ENCODE data around the gene NTRK2.

DNA sequence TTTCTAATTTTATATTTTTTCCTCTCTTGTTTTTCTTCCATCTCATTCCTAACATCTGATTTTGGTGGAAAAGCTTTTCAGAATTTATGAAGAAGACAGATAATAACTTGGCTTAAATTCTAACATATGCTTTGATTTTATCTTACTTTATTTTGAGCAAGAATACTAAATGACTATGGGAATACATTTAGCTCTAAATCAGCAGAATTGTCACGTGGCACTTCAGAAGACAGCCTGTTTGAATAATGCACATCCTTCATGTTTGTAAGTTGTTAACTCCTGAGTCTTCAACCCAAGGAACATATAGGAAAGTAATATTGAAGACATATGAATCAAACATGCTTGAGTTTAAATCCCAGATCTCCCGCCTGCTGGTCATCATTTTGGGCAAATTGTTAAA is 90.3 kb downstream of the NTRK2 start:
- TF ChIP-seq POLR2A (IDR thresholded peaks at IDR 0.05; ENCODE audit: low read depth, low read length) (no peak), MYB (IDR thresholded peaks at IDR 0.05; ENCODE audit: borderline replicate concordance, low read depth, low read length) (no peak), NFXL1 (IDR thresholded peaks at IDR 0.05; ENCODE audit: borderline replicate concordance) (no peak), MXI1 (IDR thresholded peaks at IDR 0.05; ENCODE audit: low read depth, low read length) (no peak), MEF2A (IDR thresholded peaks at IDR 0.05; ENCODE audit: insufficient read depth, low read depth, low read length) (no peak), FOXK2 (IDR thresholded peaks at IDR 0.05) (no peak), TCF3 (IDR thresholded peaks at IDR 0.05; ENCODE audit: borderline replicate concordance, insufficient read depth, low read depth, low read length) (no peak), HDAC6 (IDR thresholded peaks at IDR 0.05; ENCODE audit: unreplicated experiment) (no peak), SUZ12 (IDR thresholded peaks at IDR 0.05; ENCODE audit: unreplicated experiment) (no peak), PAX8 (IDR thresholded peaks at IDR 0.05) (no peak), CREB1 (IDR thresholded peaks at IDR 0.05; ENCODE audit: low read depth) (no peak)
- TF ChIP-seq, protein P1, sequence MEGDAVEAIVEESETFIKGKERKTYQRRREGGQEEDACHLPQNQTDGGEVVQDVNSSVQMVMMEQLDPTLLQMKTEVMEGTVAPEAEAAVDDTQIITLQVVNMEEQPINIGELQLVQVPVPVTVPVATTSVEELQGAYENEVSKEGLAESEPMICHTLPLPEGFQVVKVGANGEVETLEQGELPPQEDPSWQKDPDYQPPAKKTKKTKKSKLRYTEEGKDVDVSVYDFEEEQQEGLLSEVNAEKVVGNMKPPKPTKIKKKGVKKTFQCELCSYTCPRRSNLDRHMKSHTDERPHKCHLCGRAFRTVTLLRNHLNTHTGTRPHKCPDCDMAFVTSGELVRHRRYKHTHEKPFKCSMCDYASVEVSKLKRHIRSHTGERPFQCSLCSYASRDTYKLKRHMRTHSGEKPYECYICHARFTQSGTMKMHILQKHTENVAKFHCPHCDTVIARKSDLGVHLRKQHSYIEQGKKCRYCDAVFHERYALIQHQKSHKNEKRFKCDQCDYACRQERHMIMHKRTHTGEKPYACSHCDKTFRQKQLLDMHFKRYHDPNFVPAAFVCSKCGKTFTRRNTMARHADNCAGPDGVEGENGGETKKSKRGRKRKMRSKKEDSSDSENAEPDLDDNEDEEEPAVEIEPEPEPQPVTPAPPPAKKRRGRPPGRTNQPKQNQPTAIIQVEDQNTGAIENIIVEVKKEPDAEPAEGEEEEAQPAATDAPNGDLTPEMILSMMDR (IDR thresholded peaks at IDR 0.05 in 2 of 3, conservative IDR thresholded peaks at IDR 0.05 in 1 of 3; ENCODE audit: control insufficient read depth in 2 of 3, extremely low read depth in 1 of 3, insufficient read depth in 1 of 3, low read depth in 3 of 3, low read length in 3 of 3) = no peak
- TF ChIP-seq, protein P2, sequence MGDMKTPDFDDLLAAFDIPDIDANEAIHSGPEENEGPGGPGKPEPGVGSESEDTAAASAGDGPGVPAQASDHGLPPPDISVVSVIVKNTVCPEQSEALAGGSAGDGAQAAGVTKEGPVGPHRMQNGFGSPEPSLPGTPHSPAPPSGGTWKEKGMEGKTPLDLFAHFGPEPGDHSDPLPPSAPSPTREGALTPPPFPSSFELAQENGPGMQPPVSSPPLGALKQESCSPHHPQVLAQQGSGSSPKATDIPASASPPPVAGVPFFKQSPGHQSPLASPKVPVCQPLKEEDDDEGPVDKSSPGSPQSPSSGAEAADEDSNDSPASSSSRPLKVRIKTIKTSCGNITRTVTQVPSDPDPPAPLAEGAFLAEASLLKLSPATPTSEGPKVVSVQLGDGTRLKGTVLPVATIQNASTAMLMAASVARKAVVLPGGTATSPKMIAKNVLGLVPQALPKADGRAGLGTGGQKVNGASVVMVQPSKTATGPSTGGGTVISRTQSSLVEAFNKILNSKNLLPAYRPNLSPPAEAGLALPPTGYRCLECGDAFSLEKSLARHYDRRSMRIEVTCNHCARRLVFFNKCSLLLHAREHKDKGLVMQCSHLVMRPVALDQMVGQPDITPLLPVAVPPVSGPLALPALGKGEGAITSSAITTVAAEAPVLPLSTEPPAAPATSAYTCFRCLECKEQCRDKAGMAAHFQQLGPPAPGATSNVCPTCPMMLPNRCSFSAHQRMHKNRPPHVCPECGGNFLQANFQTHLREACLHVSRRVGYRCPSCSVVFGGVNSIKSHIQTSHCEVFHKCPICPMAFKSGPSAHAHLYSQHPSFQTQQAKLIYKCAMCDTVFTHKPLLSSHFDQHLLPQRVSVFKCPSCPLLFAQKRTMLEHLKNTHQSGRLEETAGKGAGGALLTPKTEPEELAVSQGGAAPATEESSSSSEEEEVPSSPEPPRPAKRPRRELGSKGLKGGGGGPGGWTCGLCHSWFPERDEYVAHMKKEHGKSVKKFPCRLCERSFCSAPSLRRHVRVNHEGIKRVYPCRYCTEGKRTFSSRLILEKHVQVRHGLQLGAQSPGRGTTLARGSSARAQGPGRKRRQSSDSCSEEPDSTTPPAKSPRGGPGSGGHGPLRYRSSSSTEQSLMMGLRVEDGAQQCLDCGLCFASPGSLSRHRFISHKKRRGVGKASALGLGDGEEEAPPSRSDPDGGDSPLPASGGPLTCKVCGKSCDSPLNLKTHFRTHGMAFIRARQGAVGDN (IDR thresholded peaks at IDR 0.05) = no peak
- TF ChIP-seq, protein P3, sequence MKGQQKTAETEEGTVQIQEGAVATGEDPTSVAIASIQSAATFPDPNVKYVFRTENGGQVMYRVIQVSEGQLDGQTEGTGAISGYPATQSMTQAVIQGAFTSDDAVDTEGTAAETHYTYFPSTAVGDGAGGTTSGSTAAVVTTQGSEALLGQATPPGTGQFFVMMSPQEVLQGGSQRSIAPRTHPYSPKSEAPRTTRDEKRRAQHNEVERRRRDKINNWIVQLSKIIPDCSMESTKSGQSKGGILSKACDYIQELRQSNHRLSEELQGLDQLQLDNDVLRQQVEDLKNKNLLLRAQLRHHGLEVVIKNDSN (IDR thresholded peaks at IDR 0.05; ENCODE audit: borderline replicate concordance, extremely low read length, insufficient read depth, low read depth, low read length) = no peak
